IPS-18a (cell line): Measurements from ENCODE around the gene KCNQ1.
"Not testable (repeated sequence)": the region's sequence is repeated elsewhere in the genome, so short reads cannot be mapped to it uniquely, and the experiment has no call there.

Experiments
- H3K27ac ChIP-seq: one replicate; pipeline ENCODE4 v1.5.1; 2013; ENCODE audit warnings: low read length
- H3K27me3 ChIP-seq: one replicate; pipeline ENCODE4 v1.6.1; 2013; ENCODE audit warnings: mild to moderate bottlenecking, low read length; ENCODE audit not compliant: control insufficient read depth, insufficient read depth
- H3K36me3 ChIP-seq: one replicate; pipeline ENCODE4 v1.6.1; 2013; ENCODE audit warnings: low read depth, low read length; ENCODE audit not compliant: control insufficient read depth
- H3K4me1 ChIP-seq: one replicate; pipeline ENCODE4 v1.6.1; 2013; ENCODE audit warnings: low read depth, low read length; ENCODE audit not compliant: control insufficient read depth
- H3K4me3 ChIP-seq: one replicate; pipeline ENCODE4 v1.5.1; 2013; ENCODE audit warnings: low read length
- H3K9ac ChIP-seq: one replicate; pipeline ENCODE4 v1.6.1; 2013; ENCODE audit warnings: mild to moderate bottlenecking, low read length, moderate library complexity
- H3K9me3 ChIP-seq: one replicate; pipeline ENCODE4 v1.6.1; 2013; ENCODE audit warnings: low read depth, low read length; ENCODE audit not compliant: control insufficient read depth

Gene KCNQ1

DNA sequence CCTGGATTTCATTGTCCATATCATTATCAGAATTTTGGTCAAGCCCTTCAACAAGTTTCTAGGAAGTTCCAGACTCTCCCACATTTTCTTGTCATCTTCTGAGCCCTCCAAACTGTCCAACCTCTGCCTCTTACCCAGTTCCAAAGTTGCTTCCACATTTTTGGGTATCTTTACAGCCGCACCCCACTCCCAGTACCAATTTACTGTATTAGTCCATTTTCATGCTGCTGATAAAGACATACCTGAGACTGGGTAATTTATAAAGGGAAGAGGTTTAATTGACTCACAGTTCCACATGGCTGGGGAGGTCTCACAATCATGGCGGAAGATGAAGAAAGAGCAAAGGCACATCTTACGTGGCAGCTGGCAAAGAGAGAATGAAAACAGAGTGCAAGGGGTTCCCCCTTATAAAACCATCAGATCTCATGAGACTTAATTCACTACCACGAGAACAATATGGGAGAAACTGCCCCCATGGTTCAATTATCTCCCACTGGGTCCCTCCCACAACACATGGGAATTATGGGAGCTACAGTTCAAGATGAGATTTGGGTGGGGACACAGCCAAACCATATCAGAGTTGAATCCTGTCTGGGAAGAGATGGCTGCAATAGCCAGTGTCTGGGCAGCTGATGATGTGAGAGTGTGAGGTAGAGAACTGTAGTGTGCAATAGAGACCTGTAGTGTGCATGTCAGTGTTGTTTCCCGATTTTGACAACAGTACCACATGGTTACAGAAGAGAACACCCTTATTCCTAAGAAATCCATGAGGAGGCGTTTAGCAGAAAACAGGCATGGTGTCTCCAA, 35.5 kb downstream of the KCNQ1 start:
- peaks cover 46% of the 10 kb centered on the region for H3K27me3 ChIP-seq
- H3K9me3 ChIP-seq, H3K4me3 ChIP-seq, H3K36me3 ChIP-seq, H3K9ac ChIP-seq, H3K4me1 ChIP-seq, H3K27ac ChIP-seq: not testable (repeated sequence)

DNA sequence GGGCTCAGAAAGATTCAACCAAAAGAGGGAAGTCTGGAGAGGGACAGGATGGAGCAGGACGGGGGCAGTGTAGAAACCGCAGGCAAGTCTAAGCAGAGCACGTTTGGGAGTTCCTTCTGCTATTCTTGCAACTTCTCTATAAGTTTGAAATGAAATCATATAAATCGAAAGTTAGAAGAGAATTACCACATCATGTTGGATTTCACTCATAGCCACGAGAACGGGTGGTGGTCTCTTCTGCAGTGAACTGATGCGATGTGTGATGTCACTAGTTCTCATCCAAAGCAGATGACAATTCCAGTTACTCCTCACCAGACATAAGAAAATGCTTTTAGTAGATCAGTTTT, 36.0 kb downstream of the KCNQ1 start:
- no peak overlapping the region for H3K9ac ChIP-seq
- H3K27me3 ChIP-seq: peaks cover 45% of the 10 kb centered on the region
- peaks cover 3% of the 10 kb centered on the region for H3K9me3 ChIP-seq
- no peak overlapping the region for H3K4me3 ChIP-seq
- H3K4me1 ChIP-seq: no peaks in the 10 kb centered on the region
- H3K36me3 ChIP-seq: no peaks in the 10 kb centered on the region
- H3K27ac ChIP-seq: no peak overlapping the region

DNA sequence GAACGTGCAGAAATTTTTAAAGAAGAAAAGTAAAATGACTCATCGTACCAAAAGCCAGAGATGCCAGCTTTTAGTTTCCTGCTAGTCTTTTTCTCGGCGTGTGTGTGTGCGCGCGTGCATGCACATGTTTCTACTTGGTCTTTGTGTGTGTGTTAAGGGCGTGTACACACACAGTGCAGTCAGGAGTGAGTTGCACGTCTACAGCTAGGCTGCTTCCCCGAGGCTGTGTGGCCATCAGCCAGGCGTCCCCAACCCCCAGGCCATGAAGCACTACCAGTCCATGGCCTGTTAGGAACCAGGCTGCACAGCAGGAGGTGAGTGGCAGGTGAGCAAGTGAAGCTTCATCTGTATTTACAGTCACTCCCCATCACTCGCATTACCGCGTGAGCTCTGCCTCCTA, 36.4 kb downstream of the KCNQ1 start:
- Histone ChIP-seq H3K36me3 (no peaks in the 10 kb centered on the region), H3K27ac (no peak overlapping the region), H3K9me3 (peaks cover 3% of the 10 kb centered on the region), H3K9ac (no peak overlapping the region), H3K4me1 (no peaks in the 10 kb centered on the region), H3K27me3 (peaks cover 45% of the 10 kb centered on the region), H3K4me3 (no peak overlapping the region)

DNA sequence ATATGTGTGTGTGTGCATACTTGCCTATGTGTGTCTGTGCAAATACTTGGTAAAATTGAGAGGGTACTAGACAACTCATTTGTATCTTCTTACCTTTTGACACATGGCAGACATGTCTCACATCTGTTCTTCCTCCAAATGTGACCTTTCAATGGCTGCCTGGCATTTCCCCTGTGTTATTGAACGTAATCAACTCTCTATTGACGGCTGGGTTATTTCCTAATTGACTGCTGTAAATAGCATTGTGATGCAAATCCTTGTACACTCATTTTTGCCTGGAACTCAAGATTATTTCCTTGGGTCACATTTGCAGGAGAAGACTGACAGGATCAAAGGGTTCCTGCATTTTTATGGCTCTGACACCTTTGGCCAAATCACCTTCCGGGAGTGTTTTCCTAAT, 37.4 kb downstream of the KCNQ1 start:
- Histone ChIP-seq H3K27ac (no peak overlapping the region), H3K27me3 (peaks cover 45% of the 10 kb centered on the region), H3K4me3 (no peak overlapping the region), H3K9ac (no peak overlapping the region), H3K36me3 (no peaks in the 10 kb centered on the region), H3K4me1 (no peaks in the 10 kb centered on the region), H3K9me3 (peaks cover 3% of the 10 kb centered on the region)

DNA sequence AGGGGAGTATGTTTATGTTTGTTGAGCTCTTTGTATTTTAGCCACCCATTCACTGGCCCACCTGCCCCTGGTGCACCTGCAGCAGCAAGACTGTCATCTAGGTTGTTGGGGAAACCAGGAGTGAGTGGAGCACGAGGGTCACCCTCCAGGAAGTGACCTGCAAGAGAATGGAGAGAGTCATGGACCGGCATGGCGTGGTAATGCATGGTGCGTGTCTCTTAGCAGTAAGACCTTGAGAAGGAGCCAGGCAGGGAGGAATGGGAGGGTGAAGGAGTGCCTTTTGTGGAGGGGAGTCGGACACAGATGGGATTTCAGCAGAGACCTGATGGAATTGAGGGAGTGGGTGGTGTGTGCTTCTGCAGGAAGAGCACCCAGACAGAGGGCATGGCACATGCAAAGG, 37.9 kb downstream of the KCNQ1 start:
- Histone ChIP-seq H3K4me3 (no peak overlapping the region), H3K27ac (no peak overlapping the region), H3K9ac (no peak overlapping the region), H3K36me3 (no peaks in the 10 kb centered on the region), H3K4me1 (no peaks in the 10 kb centered on the region), H3K27me3 (peaks cover 41% of the 10 kb centered on the region), H3K9me3 (peaks cover 3% of the 10 kb centered on the region)

DNA sequence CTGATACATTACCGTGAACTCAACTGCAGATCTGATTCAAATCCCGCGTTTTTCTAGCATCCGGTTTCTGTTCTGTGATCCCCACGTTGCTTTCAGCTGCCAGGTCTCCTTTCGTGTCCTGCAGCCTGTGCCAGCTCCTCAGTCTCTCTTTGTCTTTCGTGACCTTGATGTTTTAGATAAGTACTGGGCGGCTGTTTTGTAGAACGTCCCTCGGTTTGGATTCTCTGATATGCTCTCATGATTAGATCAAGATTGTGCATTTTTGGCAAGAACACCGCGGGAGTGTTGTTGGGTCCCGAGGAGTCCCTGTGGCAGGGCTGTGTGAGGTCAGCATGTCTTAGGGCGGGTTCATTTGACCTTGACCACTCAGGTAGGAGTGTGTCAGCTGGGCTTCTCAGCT, 38.6 kb downstream of the KCNQ1 start:
- H3K36me3 ChIP-seq: no peaks in the 10 kb centered on the region
- no peaks in the 10 kb centered on the region for H3K4me1 ChIP-seq
- H3K27me3 ChIP-seq: peaks cover 42% of the 10 kb centered on the region
- peaks cover 9% of the 10 kb centered on the region for H3K9me3 ChIP-seq
- no peak overlapping the region for H3K27ac ChIP-seq
- no peak overlapping the region for H3K9ac ChIP-seq
- H3K4me3 ChIP-seq: no peak overlapping the region

DNA sequence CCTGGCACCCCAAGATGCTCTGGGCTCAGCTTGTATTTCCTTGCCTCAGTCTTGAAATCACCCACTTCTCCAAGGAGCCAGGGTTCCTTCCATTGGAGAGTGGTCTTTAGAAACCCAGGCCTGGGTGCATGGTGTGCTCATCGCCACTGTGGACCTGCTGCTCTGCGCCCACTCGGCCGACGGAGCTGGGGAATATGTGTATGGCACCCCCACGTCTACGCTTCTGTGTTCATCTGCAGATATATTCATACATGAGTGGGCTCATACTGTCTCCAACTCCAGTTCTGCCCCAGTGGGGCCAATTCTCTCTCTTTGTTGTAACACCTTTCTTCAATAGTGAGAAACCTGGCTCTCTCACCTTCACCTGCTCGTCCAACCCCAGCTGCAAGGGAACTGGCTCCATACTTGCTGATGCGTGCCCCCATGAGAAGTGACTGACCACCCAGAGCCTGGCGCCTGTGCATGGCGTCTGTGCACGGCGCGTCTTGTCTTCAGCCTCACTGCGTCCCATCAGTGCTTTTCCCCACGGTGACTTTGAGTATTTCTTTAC, 39.8 kb downstream of the KCNQ1 start:
- Histone ChIP-seq H3K27ac (no peak overlapping the region), H3K9ac (no peak overlapping the region), H3K9me3 (peaks cover 10% of the 10 kb centered on the region)

DNA sequence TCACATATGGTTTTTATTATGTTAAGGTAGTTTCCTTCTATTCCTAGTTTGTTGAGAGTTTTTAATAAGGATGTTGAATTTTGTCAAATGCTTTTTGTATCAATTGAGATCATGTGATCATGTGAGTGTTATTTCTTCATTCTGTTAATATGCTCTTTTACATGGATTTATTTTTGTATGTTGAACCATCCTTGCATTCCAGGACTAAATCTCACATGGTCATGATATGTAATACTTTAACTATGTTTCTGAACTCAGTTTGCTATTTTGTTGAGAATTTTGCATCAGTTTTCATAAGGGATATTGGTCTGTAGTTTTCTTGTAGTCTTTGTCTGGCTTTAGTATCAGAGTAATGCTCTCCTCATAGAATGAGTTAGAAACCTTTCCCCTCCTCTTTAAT, 43.2 kb downstream of the KCNQ1 start:
- Histone ChIP-seq H3K27ac (no peak overlapping the region), H3K36me3 (no peaks in the 10 kb centered on the region), H3K27me3 (peaks cover 50% of the 10 kb centered on the region), H3K9ac (no peak overlapping the region), H3K4me3 (no peak overlapping the region), H3K4me1 (no peaks in the 10 kb centered on the region), H3K9me3 (peaks cover 9% of the 10 kb centered on the region)

More for the DNA sequence above, 39.8 kb downstream of the KCNQ1 start:
- peaks cover 43% of the 10 kb centered on the region for H3K27me3 ChIP-seq
- H3K4me3 ChIP-seq: no peak overlapping the region
- H3K36me3 ChIP-seq: no peaks in the 10 kb centered on the region
- H3K4me1 ChIP-seq: no peaks in the 10 kb centered on the region

DNA sequence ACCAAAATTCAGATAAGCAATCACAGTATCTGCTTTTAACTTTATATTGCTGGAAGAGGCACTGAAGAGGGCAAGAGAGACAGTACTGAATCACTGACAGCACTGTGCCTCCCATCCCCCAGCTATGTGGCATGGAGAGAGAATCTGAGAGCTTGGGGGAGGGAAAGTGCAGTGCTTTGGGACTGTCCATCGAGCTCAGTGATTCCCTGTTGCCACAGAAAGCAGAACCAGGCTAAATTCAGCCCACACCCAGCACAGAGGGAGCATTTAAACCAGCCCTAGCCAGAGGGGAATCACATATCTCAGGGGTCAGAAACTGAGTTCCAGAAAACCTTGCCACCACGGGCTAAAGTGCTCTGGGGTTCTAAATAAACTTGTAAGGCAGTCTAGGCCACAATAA, 44.3 kb downstream of the KCNQ1 start:
- no peak overlapping the region for H3K4me3 ChIP-seq
- no peak overlapping the region for H3K27ac ChIP-seq
- peaks cover 45% of the 10 kb centered on the region for H3K27me3 ChIP-seq
- H3K36me3 ChIP-seq: no peaks in the 10 kb centered on the region
- no peak overlapping the region for H3K9ac ChIP-seq
- H3K9me3 ChIP-seq: peaks cover 9% of the 10 kb centered on the region
- no peaks in the 10 kb centered on the region for H3K4me1 ChIP-seq

DNA sequence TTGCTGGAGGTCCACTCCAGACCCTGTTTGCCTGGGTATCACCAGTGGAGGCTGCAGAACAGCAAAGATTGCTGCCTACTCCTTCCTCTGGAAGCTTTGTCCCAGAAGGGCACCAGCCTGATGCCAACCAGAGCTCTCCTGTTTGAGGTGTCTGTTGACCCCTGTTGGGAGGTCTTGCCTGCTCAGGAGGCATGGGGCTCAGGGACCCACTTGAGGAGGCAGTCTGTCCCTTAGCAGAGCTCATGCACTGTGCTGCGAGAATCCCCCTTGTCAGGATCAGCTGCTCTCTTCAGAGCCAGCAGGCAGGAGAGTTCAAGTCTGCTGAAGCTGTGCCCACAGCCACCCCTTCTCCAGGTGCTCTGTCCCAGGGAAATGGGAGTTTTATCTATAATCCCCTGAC, 53.1 kb downstream of the KCNQ1 start:
- not testable (repeated sequence) for H3K9ac ChIP-seq, H3K36me3 ChIP-seq, H3K4me3 ChIP-seq, H3K4me1 ChIP-seq, H3K9me3 ChIP-seq, H3K27ac ChIP-seq
- H3K27me3 ChIP-seq: peaks cover 44% of the 10 kb centered on the region

DNA sequence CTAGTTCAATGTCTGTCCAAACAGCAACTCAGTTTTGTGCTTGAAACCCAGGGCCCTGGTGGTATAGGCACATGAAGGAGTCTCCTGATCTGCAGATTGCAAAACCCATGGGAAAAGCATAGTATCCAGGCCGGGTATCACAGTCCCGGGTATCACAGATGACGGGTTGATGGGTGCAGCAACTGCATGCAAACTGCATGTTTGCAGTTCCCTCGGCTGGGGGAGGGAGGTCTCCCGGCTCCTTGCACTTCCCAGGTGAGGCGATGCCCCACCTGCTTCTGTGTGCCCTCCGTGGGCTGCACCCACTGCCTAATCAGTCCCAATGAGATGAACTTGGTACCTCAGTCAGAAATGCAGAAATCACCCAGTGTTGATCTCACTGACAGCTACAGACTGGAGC, 53.9 kb downstream of the KCNQ1 start:
- Histone ChIP-seq H3K4me3 (no peak overlapping the region), H3K27me3 (peaks cover 44% of the 10 kb centered on the region), H3K36me3 (no peaks in the 10 kb centered on the region), H3K4me1 (no peaks in the 10 kb centered on the region), H3K9me3 (peaks cover 5% of the 10 kb centered on the region), H3K27ac (no peak overlapping the region), H3K9ac (no peak overlapping the region)

DNA sequence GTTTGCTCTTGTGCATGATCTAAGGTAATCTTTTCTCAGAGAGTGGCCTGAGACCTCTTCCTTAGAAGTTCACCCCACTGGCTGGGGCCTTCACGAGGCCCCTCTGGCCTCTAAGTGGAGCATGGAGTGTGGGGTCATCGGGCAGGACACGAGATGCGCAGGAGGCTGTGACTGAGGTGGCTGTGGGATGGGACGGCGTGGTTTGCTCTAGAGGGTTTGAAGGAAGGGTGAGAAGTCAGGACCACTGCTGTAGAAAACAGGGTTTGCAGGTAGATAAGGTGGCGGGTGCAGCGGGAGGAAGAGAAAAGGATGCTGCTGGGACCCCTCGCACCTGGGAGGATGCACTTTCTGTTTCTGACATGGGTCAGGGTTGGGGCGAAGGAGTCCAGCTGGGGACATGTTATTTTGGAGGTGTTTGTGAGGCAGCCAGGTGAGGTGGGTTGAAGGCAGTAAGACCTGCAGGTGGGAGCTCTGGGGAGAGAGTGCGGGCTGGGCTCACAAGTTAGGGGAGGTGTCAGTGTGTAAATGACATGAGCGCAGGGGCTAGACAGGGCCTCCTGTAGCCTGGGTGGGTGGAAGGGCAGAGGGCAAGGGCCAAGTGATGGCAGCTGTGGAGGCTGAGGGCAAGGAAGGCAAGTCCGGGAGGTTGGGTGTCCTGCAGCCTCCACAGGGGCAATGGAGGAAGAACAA, 62.5 kb downstream of the KCNQ1 start:
- Histone ChIP-seq H3K36me3 (no peaks in the 10 kb centered on the region), H3K9me3 (no peaks in the 10 kb centered on the region), H3K27me3 (peaks cover 66% of the 10 kb centered on the region), H3K9ac (no peak overlapping the region), H3K4me1 (no peaks in the 10 kb centered on the region), H3K4me3 (no peak overlapping the region), H3K27ac (no peak overlapping the region)
